Stimulated activated CD8-positive, alpha-beta memory T cell treated with anti-CD3 and anti-CD28 coated beads, Interleukin-15, amount 100 ng/mL, for 24 hours (primary cell): Measurements from ENCODE around the gene DMXL1.
"Not testable (repeated sequence)": the region's sequence is repeated elsewhere in the genome, so short reads cannot be mapped to it uniquely, and the experiment has no call there.

Experiments used
- DNase-seq: peaks from one replicate; pipeline ENCODE4 v3.0.0-alpha.2; 2020; ENCODE audit warnings: low read depth

DMXL1 gene

DNA sequence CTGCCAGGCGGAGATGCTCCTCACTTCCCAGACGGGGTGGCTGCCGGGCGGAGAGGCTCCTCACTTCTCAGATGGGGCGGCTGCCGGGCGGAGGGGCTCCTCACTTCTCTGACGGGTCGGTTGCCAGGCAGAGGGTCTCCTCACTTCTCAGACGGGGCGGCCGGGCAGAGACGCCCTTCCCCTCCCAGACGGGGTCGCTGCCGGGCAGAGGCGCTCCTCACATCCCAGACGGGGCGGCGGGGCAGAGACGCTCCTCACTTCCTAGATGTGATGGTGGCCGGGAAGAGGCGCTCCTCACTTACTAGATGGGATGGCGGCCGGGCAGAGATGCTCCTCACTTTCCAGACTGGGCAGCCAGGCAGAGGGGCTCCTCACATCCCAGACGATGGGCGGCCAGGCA is 51.6 kb downstream of the DMXL1 start:
- not testable (repeated sequence) for DNase-seq

- DNase-seq = no peak
Measured at GRCh38 chr5:119123280-119123679, 52.4 kb downstream of the DMXL1 start.

DNA sequence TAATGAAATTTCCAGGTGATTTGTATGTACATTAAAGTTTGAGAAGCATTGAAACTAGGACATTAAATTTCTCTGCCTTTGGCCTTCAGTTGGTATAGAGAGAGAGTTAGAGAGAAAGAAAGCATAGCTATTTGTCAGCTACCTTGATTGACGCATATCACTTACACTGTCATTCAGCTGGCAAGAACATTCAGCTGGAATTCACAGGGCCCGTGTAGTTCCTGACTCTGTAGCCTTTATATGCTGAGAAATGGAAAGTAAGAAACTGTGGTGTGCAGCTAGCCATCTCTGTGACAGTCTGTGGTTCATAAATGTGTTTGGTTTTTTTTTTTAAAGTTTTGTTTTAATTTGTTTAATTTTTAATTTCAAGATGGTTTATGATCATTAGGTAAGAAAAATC is 58.9 kb downstream of the DMXL1 start:
- DNase-seq = no peak

GRCh38 chr5:119131530-119132304 is 60.8 kb downstream of the DMXL1 start:
- DNase-seq = no peak

- not testable (repeated sequence) for DNase-seq
Measured at GRCh38 chr5:119135743-119136142, 64.9 kb downstream of the DMXL1 start.

DNA sequence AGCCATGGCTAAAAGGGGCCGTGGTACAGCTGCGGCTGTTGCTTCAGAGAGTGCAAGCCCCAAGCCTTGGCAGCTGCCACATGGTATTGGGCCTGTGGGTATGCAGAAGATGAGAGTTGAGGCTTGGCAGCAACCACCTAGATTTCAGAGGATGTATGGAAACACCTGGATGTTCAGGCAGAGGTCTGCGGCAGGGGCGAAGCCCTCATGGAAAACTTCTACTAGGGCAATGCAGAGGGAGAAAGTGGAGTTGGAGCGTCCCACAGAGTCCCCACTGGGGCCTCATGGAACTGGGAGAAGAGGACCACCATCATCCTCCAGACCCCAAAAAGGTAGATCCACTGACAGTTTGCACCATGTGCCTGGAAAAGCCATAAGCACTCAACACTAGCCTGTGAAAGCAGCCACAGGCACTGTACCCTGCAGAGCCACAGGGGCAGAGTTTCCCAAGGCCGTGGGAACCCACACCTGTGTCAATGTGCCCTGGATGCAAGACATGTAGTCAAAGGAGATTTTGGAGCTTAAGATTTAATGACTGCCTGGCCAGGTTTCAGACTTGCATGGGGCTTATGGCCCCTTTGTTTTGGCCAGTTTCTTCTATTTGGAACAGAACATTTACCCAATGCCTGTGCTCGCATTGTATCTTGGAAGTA is 65.9 kb downstream of the DMXL1 start:
- no peak for DNase-seq

DNA sequence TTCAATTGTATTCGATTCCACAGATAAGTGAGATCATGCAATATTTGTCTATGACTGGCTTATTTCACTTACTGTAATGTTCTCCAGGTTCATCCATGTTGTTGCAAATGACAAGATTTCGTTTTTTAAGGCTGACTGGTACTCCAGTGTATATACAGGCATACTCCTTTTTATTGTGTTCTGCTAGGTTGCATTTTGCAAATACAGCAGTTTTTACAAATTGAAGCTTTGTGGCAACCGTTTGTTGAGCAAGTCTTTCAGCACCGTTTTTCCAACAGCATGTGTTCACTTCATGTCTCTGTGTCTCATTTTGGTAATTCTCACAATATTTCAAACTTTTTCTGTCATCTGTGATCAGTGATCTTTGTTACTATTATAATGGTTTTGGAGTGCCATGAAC is 82.7 kb downstream of the DMXL1 start:
- DNase-seq = no peak

GRCh38 chr5:119158144-119158543 is 87.3 kb downstream of the DMXL1 start:
- DNase-seq = no peak

- no peak for DNase-seq
Measured at GRCh38 chr5:119161430-119161829, 90.5 kb downstream of the DMXL1 start.

DNA sequence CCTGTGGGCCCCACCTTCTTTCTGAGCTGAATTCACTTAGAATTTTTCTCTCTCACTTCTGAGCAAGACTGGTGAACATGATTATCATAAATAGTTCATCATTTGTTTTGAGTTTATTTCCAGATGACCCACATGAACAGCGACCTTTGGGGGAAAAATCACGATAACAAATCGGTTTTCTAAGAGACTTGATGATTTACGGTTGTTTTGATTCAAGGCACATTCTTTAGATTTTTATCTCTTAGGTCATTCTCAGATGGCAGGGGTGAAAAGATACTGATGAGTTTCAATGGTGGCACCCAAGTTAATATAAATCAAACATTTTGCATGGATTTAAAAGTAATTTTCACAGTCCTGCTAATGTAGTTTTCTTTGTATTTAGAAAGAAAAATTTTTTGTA is 95.1 kb downstream of the DMXL1 start:
- DNase-seq = no peak

- DNase-seq = no peak
Measured at GRCh38 chr5:119168401-119168800, 97.5 kb downstream of the DMXL1 start.

- no peak for DNase-seq
Measured at GRCh38 chr5:119171686-119172085, 100.8 kb downstream of the DMXL1 start.

GRCh38 chr5:119174578-119175163 is 103.8 kb downstream of the DMXL1 start:
- no peak for DNase-seq

- no peak for DNase-seq
Measured at GRCh38 chr5:119176785-119177184, 105.9 kb downstream of the DMXL1 start.

DNA sequence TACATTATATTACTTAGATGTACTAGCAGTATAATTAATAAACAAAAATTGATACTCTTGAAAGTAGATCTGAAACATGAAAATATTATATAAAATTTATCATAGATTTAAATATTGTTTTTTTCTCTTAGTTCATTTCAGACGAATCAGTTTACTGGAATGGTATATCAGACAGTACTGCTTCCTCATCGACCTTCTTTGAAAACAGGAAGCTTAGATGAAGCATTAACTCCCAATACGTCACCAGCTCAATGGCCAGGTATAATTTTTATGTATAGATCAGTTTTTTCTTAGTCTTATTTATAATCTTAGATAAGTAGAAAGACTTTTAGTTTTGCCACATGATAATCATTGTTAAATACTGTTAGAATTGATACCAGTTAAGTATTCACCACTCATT is 106.3 kb downstream of the DMXL1 start:
- DNase-seq = no peak

- no peak for DNase-seq
Measured at GRCh38 chr5:119178435-119178834, 107.5 kb downstream of the DMXL1 start.

DNA sequence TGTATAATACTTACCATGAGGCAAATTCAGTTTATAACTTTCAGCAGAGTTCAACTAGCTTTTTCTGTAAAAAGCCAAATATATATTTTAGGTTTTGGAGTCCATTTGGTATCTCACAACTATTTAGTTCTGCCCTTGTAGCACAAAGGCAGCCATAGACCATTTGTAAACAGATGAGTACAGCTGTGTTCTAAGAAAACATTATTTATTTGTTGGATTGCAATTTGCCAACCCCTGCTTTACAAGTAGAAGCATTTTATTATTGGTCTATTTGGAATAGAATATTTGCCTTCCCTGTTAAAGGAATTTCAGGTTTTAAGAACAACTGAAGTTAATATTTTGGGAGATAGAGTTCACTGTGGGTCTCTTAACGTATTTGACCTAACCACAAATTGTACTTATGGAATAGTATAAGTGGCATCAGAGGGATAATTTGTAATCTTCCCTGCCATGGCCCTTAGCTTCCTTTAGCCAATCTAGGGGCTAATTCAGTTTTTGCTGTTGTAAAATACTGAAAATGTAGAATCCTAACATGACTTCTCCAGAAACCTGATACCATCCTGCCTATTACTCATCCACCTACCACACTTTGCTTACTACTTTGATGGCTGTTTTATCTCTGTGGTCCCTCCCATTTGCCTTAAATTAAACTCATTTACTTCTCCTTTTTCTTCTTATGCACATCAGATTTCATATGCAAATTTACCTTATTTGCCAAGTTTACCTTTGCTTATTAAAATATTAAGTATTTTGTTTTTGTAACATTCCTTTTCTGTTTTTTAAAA is 109.2 kb downstream of the DMXL1 start:
- no peak for DNase-seq

- DNase-seq = not testable (repeated sequence)
Measured at GRCh38 chr5:119185512-119185911, 114.6 kb downstream of the DMXL1 start.

- DNase-seq = no peak
Measured at GRCh38 chr5:119187776-119188529, 117.1 kb downstream of the DMXL1 start.

- DNase-seq = no peak
Measured at GRCh38 chr5:119190470-119191095, 119.7 kb downstream of the DMXL1 start.

DNA sequence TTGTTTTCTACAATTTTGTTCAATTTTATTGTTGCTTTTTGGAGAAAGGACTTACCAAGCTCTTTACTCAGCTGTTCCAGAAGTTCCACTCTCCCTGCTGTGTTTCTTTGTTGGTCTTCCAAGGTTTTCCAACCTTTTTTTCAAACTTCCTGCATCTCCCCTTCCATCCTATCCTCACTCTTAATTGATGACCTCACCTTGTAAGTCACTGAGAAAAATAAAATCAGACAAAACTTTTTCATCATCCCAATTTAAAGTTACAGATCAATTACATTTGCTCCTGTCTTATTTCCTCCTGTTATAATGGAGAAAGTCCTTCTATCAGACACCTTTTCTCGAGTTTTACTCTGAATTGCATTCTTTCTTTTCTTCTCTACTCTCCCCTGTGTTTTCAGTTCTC is 121.1 kb downstream of the DMXL1 start:
- no peak for DNase-seq
